A549 (cell line): ENCODE data around the gene KRI1.
A peak's percentile ranks its signal among the peaks of the same experiment; 100 is the strongest.

Experiments used
- CBX8 ChIP-seq: fragments of 200-600 bp; sonication (generic); IDR thresholded peaks from 2 replicates; pipeline ENCODE4 v1.6.1; 2016
- EHF ChIP-seq: fragments of 250-450 bp; sonication (Bioruptor Pico); IDR thresholded peaks from 2 replicates; pipeline ENCODE4 v1.5.0; 2020; ENCODE audit warnings: mild to moderate bottlenecking
- JUN ChIP-seq, 2 experiments: fragments of >200 bp; sonication (Bioruptor Twin); formaldehyde crosslinking; IDR thresholded peaks; 2 replicates in 1 of 2; 3 replicates in 1 of 2; pipeline ENCODE4 v1.6.1; 2016 to 2017
- MAFK ChIP-seq: fragments of 450-650 bp; IDR thresholded peaks from 2 replicates; pipeline ENCODE4 v1.6.1; 2014; ENCODE audit not compliant: partially characterized antibody
- NFE2L2 ChIP-seq: fragments of 150-350 bp; conservative IDR thresholded peaks from 2 replicates; pipeline ENCODE4 v1.6.1; 2014; ENCODE audit warnings: low read length
- POLR2A ChIP-seq: IDR thresholded peaks from 2 replicates; pipeline ENCODE4 v1.6.1; 2012; ENCODE audit warnings: mild to moderate bottlenecking, low read length
- RAD21 ChIP-seq, 2 experiments: fragments of >200 bp in 1 of 2; sonication (Bioruptor Twin) in 1 of 2; formaldehyde crosslinking in 1 of 2; IDR thresholded peaks in 1 of 2; conservative IDR thresholded peaks in 1 of 2; 2 replicates in 1 of 2; 3 replicates in 1 of 2; pipeline ENCODE4 v1.6.1; 2012 to 2018; ENCODE audit warnings: inconsistent platforms in 1 of 2
- ZFP36 ChIP-seq: fragments of 450-650 bp; IDR thresholded peaks from 2 replicates; pipeline ENCODE4 v1.6.1; 2014; ENCODE audit warnings: borderline replicate concordance; ENCODE audit not compliant: partially characterized antibody
- TF ChIP-seq, protein P1 (sequence below): fragments of 450-650 bp; IDR thresholded peaks from 2 replicates; pipeline ENCODE4 v1.6.1; 2014; ENCODE audit warnings: antibody characterized with exemption
- TF ChIP-seq, protein P2 (sequence below): fragments of 150-350 bp; IDR thresholded peaks from 2 replicates; pipeline ENCODE4 v1.6.1; 2014; ENCODE audit warnings: low read depth, mild to moderate bottlenecking, low read length
- TF ChIP-seq, protein P3 (sequence below): fragments of 200-600 bp; sonication (generic); IDR thresholded peaks from 2 replicates; pipeline ENCODE4 v1.6.1; 2016; ENCODE audit warnings: antibody characterized with exemption, mild to moderate bottlenecking, moderate library complexity
- TF ChIP-seq, protein P4 (sequence below): fragments of >200 bp; sonication (Bioruptor Twin); formaldehyde crosslinking; IDR thresholded peaks from 3 replicates; pipeline ENCODE4 v1.5.1; 2016
- TF ChIP-seq, protein P5 (sequence below): fragments of >200 bp; sonication (Bioruptor Twin); formaldehyde crosslinking; IDR thresholded peaks from 2 replicates; pipeline ENCODE4 v1.6.1; 2016

DNA sequence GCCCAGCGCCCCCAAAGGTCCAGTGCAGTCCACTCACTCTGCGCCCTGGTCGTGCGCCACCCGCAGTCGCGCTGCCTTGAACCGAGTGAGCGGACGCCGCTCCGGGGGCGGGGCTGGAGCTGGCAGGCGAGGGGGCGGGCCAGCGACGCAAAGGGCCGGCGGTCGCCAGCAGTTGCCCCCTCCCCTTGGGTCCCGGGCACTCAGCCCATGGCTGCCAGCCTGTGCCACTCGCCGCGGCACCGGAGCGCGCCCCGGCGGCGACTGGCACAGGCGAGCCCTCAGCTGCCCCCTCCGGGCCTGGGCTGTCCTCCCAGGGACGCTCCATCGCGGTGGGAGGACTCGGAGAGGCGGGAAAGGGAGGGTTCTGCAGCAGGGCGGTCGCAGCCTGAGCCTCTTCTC, 48.5 kb downstream of the KRI1 start, which contains the start of gene S1PR5:
- TF ChIP-seq, protein P1, sequence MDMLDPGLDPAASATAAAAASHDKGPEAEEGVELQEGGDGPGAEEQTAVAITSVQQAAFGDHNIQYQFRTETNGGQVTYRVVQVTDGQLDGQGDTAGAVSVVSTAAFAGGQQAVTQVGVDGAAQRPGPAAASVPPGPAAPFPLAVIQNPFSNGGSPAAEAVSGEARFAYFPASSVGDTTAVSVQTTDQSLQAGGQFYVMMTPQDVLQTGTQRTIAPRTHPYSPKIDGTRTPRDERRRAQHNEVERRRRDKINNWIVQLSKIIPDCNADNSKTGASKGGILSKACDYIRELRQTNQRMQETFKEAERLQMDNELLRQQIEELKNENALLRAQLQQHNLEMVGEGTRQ, result no peak
- TF ChIP-seq POLR2A (no peak), JUN (IDR thresholded peaks at IDR 0.05) (no peak), CBX8 (no peak), RAD21 (conservative IDR thresholded peaks at IDR 0.05 in 1 of 2, IDR thresholded peaks at IDR 0.05 in 1 of 2) (no peak), NFE2L2 (no peak), ZFP36 (no peak), EHF (CRISPR knock-in tag) (no peak), MAFK (no peak)
- TF ChIP-seq, protein P2, sequence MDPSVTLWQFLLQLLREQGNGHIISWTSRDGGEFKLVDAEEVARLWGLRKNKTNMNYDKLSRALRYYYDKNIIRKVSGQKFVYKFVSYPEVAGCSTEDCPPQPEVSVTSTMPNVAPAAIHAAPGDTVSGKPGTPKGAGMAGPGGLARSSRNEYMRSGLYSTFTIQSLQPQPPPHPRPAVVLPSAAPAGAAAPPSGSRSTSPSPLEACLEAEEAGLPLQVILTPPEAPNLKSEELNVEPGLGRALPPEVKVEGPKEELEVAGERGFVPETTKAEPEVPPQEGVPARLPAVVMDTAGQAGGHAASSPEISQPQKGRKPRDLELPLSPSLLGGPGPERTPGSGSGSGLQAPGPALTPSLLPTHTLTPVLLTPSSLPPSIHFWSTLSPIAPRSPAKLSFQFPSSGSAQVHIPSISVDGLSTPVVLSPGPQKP, result no peak
- TF ChIP-seq, protein P3, sequence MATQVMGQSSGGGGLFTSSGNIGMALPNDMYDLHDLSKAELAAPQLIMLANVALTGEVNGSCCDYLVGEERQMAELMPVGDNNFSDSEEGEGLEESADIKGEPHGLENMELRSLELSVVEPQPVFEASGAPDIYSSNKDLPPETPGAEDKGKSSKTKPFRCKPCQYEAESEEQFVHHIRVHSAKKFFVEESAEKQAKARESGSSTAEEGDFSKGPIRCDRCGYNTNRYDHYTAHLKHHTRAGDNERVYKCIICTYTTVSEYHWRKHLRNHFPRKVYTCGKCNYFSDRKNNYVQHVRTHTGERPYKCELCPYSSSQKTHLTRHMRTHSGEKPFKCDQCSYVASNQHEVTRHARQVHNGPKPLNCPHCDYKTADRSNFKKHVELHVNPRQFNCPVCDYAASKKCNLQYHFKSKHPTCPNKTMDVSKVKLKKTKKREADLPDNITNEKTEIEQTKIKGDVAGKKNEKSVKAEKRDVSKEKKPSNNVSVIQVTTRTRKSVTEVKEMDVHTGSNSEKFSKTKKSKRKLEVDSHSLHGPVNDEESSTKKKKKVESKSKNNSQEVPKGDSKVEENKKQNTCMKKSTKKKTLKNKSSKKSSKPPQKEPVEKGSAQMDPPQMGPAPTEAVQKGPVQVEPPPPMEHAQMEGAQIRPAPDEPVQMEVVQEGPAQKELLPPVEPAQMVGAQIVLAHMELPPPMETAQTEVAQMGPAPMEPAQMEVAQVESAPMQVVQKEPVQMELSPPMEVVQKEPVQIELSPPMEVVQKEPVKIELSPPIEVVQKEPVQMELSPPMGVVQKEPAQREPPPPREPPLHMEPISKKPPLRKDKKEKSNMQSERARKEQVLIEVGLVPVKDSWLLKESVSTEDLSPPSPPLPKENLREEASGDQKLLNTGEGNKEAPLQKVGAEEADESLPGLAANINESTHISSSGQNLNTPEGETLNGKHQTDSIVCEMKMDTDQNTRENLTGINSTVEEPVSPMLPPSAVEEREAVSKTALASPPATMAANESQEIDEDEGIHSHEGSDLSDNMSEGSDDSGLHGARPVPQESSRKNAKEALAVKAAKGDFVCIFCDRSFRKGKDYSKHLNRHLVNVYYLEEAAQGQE, result no peak
- TF ChIP-seq, protein P4, sequence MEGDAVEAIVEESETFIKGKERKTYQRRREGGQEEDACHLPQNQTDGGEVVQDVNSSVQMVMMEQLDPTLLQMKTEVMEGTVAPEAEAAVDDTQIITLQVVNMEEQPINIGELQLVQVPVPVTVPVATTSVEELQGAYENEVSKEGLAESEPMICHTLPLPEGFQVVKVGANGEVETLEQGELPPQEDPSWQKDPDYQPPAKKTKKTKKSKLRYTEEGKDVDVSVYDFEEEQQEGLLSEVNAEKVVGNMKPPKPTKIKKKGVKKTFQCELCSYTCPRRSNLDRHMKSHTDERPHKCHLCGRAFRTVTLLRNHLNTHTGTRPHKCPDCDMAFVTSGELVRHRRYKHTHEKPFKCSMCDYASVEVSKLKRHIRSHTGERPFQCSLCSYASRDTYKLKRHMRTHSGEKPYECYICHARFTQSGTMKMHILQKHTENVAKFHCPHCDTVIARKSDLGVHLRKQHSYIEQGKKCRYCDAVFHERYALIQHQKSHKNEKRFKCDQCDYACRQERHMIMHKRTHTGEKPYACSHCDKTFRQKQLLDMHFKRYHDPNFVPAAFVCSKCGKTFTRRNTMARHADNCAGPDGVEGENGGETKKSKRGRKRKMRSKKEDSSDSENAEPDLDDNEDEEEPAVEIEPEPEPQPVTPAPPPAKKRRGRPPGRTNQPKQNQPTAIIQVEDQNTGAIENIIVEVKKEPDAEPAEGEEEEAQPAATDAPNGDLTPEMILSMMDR, result peak; percentile 7; the same call in 1 of the 3 replicates
- TF ChIP-seq, protein P5, sequence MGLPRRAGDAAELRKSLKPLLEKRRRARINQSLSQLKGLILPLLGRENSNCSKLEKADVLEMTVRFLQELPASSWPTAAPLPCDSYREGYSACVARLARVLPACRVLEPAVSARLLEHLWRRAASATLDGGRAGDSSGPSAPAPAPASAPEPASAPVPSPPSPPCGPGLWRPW, result no peak
